K562 (cell line): ENCODE results near the gene ARHGEF7.

Experiments
- ARNT ChIP-seq, 2 experiments: fragments of 450-650 bp; IDR thresholded peaks; 2 replicates each; pipeline ENCODE4 v1.6.1; 2016; ENCODE audit warnings: mild to moderate bottlenecking in 1 of 2
- BCL6 ChIP-seq: fragments of 250-450 bp; sonication (Bioruptor Pico); IDR thresholded peaks from 2 replicates; pipeline ENCODE4 v1.4.0; 2020
- BRF1 ChIP-seq: IDR thresholded peaks from 3 replicates; pipeline ENCODE4 v1.6.1; 2011; ENCODE audit warnings: borderline replicate concordance, mild to moderate bottlenecking; ENCODE audit not compliant: insufficient read length; ENCODE audit errors: extremely low read depth
- CAMTA2 ChIP-seq: fragments of 250-450 bp; sonication (Bioruptor Pico); conservative IDR thresholded peaks from 2 replicates; pipeline ENCODE4 v1.5.1; 2022
- EP300 ChIP-seq: IDR thresholded peaks from 2 replicates; pipeline ENCODE4 v1.6.1; 2012; ENCODE audit warnings: low read length, improper control_type of control experiment
- KDM4B ChIP-seq, 2 experiments: fragments of 450-650 bp in 1 of 2; sonication (generic) in 1 of 2; IDR thresholded peaks; 2 replicates each; pipeline ENCODE4 v1.6.1; 2016 to 2017; ENCODE audit warnings: borderline replicate concordance in 2 of 2, antibody characterized with exemption in 1 of 2, low read depth in 1 of 2, mild to moderate bottlenecking in 1 of 2
- KDM5B ChIP-seq: fragments of 200-600 bp; sonication (generic); IDR thresholded peaks from 2 replicates; pipeline ENCODE4 v1.6.1; 2012; ENCODE audit warnings: low read depth, mild to moderate bottlenecking, moderate library complexity, low read length, control low read depth, inconsistent platforms; ENCODE audit not compliant: insufficient replicate concordance
- POLR3A ChIP-seq: IDR thresholded peaks from 2 replicates; pipeline ENCODE4 v1.6.1; 2011; ENCODE audit warnings: borderline replicate concordance, mild to moderate bottlenecking, moderate library complexity; ENCODE audit not compliant: insufficient read length, insufficient read depth; ENCODE audit errors: extremely low read depth
- RAD21 ChIP-seq, 2 experiments: fragments of 250-450 bp in 1 of 2; fragments of 450-650 bp in 1 of 2; sonication (Bioruptor Pico) in 1 of 2; formaldehyde crosslinking in 1 of 2; IDR thresholded peaks in 1 of 2; conservative IDR thresholded peaks in 1 of 2; 2 replicates each; pipeline versions ENCODE4 v1.4.0 to v1.8.0; 2020 to 2022; ENCODE audit warnings: mild to moderate bottlenecking in 2 of 2, moderate library complexity in 1 of 2
- SETDB1 ChIP-seq: IDR thresholded peaks from one replicate; pipeline ENCODE4 v1.6.1; 2012; ENCODE audit warnings: low read length, control low read depth, inconsistent platforms
- SP1 ChIP-seq: sonication (generic); formaldehyde crosslinking; IDR thresholded peaks from 2 replicates; pipeline ENCODE4 v1.8.1; 2022; ENCODE audit warnings: mild to moderate bottlenecking, missing genetic modification reagents
- ZNF134 ChIP-seq: fragments of 250-450 bp; sonication (Bioruptor Pico); conservative IDR thresholded peaks from 2 replicates; pipeline ENCODE4 v1.4.0; 2020
- TF ChIP-seq, protein P1 (sequence below), 3 experiments: IDR thresholded peaks in 2 of 3; conservative IDR thresholded peaks in 1 of 3; 2 replicates each; pipeline ENCODE4 v1.5.1; 2011 to 2012; ENCODE audit warnings: low read length in 3 of 3, mild to moderate bottlenecking in 3 of 3, control low read depth in 2 of 3, improper control_type of control experiment in 1 of 3, inconsistent platforms in 1 of 3, low read depth in 1 of 3, mixed read lengths in 1 of 3, moderate library complexity in 1 of 3; ENCODE audit not compliant: insufficient read depth in 2 of 3
- TF ChIP-seq, protein P2 (sequence below): fragments of 150-350 bp; conservative IDR thresholded peaks from 2 replicates; pipeline ENCODE4 v1.6.1; 2014; ENCODE audit warnings: low read length

DNA sequence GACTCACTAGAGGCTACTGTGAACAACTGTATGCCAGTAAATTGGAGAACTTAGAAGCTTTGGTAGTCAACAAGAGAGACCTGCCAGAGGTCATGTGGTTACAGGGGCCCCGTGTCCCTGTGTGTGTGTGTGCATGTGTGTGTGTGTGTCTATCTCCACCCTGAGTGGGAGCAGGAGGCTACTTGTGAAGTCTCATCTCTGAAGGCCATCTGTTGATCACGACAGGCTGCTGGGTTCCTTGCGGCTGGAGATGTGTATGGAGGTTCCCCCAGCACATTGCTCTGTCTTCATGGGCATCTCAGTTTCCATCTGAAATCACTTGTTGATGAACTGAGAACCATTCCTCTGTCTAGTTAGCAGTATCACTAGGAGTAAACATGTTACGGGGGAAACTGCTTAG lies 147.2 kb downstream of the ARHGEF7 start:
- TF ChIP-seq KDM5B (no peak), EP300 (no peak), SP1 (no peak), ARNT (IDR thresholded peaks at IDR 0.05) (no peak), CAMTA2 (CRISPR knock-in tag) (no peak), SETDB1 (no peak), RAD21 (CRISPR knock-in tag; conservative IDR thresholded peaks at IDR 0.05 in 1 of 2, IDR thresholded peaks at IDR 0.05 in 1 of 2) (no peak), BRF1 (no peak), POLR3A (no peak), ZNF134 (no peak), KDM4B (IDR thresholded peaks at IDR 0.05; ENCODE audit: borderline replicate concordance in 2 of 2, low read depth in 1 of 2) (no peak), BCL6 (CRISPR knock-in tag) (no peak)
- TF ChIP-seq, protein P1, sequence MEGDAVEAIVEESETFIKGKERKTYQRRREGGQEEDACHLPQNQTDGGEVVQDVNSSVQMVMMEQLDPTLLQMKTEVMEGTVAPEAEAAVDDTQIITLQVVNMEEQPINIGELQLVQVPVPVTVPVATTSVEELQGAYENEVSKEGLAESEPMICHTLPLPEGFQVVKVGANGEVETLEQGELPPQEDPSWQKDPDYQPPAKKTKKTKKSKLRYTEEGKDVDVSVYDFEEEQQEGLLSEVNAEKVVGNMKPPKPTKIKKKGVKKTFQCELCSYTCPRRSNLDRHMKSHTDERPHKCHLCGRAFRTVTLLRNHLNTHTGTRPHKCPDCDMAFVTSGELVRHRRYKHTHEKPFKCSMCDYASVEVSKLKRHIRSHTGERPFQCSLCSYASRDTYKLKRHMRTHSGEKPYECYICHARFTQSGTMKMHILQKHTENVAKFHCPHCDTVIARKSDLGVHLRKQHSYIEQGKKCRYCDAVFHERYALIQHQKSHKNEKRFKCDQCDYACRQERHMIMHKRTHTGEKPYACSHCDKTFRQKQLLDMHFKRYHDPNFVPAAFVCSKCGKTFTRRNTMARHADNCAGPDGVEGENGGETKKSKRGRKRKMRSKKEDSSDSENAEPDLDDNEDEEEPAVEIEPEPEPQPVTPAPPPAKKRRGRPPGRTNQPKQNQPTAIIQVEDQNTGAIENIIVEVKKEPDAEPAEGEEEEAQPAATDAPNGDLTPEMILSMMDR (IDR thresholded peaks at IDR 0.05 in 2 of 3, conservative IDR thresholded peaks at IDR 0.05 in 1 of 3; ENCODE audit: insufficient read depth in 2 of 3, low read depth in 1 of 3, low read length in 3 of 3) = no peak
- TF ChIP-seq, protein P2, sequence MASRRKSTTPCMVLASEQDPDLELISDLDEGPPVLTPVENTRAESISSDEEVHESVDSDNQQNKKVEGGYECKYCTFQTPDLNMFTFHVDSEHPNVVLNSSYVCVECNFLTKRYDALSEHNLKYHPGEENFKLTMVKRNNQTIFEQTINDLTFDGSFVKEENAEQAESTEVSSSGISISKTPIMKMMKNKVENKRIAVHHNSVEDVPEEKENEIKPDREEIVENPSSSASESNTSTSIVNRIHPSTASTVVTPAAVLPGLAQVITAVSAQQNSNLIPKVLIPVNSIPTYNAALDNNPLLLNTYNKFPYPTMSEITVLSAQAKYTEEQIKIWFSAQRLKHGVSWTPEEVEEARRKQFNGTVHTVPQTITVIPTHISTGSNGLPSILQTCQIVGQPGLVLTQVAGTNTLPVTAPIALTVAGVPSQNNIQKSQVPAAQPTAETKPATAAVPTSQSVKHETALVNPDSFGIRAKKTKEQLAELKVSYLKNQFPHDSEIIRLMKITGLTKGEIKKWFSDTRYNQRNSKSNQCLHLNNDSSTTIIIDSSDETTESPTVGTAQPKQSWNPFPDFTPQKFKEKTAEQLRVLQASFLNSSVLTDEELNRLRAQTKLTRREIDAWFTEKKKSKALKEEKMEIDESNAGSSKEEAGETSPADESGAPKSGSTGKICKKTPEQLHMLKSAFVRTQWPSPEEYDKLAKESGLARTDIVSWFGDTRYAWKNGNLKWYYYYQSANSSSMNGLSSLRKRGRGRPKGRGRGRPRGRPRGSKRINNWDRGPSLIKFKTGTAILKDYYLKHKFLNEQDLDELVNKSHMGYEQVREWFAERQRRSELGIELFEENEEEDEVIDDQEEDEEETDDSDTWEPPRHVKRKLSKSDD = no peak
